ENCODE results near the gene NODAL.

Gene NODAL

DNA sequence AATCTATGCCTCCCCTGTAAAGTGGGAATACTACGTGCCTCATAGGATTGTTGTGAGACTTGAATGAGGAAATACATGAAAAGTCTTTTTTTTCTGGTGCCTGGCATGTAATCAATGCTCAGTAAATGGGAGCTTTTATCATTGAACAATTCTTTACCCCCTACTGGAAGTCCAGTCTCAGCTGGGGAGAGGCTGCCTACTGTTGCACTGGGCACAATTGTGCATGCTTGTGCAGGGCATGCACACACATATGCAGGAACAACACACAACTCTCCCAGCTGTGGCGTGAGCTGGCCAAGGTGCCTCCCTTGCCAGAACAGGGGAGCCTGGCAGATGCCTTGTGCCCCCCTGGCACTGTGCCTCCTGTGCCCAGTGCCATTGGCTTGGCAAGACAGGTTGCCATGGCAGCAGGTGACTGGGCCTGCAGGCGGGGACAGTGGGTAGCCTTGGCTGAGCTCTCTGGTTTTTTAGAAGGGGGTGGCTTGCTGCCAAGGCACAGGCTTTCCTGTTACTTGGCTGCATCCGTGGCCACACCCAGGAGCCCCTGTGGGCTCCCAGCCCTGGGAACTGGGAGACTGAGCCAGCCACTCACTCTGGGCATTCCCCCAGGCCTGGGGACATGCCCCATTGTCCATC, 21.0 kb upstream of the NODAL start:
- DNase-seq (ENCODE audit: low read depth): peak; percentile 44

GRCh38 chr10:70461397-70462348, 20.2 kb upstream of the NODAL start:
- DNase-seq (ENCODE audit: low read depth): peak; percentile 59

GRCh38 chr10:70459774-70460490, 18.5 kb upstream of the NODAL start:
- no peak for DNase-seq (ENCODE audit: low read depth)

DNA sequence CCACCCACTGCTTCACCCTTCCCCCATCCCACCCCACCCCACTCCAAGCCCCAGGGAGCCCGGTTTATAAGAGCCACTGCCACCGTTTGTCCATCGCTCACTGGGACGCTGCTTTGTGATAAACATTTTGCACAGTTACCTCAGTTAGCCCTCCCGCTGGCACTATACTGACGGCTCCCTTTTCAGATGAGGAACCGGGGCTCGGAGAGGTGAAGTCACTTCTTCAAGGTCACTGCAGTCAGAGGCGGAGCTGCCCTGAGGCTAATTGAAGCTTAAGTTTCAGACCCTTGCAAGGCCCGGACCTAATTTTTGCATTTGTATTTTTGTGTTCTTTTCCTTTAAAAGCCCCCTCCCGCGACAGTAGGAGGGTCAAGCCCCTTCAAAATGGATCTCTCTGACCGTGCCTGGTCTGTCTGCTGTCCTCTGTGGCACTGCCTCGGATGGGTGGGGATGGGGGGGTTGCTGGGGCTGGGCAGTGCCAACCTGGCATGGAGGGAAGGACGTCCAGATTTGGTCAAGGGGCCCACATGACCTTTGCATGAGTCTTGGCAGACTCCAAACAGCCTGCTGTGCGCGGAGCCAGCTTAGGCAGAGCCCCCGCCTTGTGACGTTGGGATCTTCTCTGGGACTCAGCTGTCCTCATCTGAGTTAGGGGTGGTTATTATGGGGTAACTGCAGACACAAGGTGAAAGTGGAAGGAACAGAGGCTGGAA, 17.7 kb upstream of the NODAL start:
- no peak for DNase-seq (ENCODE audit: low read depth)

- peak; percentile 84 for DNase-seq (ENCODE audit: low read depth)
These were observed 17.0 kb upstream of the NODAL start for GRCh38 chr10:70458329-70459060.

GRCh38 chr10:70457759-70458305, 16.4 kb upstream of the NODAL start:
- DNase-seq (ENCODE audit: low read depth): no peak

DNA sequence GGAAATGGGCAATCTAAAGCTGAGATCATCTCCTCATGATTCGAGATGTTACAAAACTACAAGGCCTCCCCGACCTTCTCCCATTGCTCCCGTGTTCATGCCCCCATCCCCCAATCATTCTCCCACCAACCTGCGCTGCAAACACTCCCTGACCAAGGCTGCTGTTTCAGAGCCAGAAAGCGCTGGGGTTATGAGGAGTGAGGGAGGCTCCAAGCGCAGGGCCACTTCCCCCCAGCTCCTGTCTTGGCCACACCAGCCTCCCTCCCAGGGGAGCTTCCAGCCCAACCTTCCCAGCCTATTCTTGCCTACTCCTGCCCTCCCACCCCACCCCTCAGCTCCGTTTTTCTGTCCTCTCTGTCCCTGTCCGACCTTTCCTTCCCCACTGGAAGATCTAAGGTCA, 14.7 kb upstream of the NODAL start:
- no peak for DNase-seq (ENCODE audit: low read depth)

DNA sequence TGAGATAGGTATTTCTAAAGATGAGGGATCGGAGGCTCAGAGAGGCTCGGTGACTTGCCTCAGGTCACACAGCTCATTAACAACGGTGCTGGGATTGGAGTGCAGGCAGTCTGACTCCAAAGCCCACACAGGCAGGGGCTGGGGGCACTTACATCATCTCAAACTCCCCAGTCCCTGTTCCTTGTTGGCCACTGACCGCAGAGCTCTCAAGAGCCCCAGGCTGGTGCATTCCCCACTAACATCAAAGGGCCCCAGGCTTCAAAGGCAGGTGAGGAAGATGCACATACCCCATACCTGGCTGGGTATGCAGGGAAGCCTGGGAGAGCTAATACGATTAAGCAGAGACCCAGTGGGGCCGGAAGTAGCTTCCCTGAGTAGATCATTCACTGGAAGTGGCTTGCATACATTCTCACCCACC, 13.7 kb upstream of the NODAL start:
- DNase-seq (ENCODE audit: low read depth): no peak

- DNase-seq (ENCODE audit: low read depth): no peak
These were observed 6.8 kb upstream of the NODAL start for GRCh38 chr10:70448236-70448635.

DNA sequence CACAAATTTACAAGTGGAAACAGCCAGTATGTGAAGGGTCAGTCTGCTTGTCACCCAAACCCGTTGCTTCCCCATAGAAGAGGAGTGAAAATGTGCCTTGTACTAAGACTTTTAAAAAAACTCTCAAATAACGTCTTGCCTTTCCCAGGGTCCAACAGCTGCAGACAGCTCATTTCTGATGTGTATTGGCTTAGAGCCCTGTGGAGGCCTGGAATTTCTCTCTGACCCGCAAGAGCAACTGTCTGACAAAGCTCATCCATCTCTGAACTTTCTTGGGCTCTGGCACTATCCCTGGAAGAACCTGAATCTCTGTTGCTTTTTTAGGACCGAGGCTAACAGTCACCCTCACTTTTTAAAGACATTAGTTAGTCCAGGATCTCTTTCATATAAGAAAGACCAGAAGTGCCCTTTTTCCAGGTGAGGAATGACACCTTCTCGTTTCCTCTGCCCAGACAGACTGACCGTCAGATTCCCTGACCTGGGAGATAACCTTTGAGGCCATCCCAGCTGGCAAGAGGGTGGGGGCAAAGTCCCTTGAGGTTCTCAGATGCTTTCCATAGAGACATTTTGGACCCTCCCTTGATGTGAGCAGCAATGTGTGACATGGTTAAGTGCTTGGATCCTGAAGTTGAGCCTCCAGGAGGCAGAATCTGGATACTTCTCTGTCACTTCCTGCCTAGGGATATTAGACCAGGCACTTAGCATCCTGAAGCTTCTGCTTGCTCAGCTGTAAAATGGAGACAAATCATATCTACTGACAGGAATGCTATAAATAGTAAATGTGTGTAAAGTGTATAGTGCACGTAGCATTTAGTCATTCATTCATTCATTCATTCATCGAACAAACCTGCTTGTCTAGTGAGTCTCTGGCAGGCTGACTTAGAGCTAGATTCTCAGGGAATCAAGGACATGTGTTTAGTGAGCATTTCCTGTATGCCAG, 4.5 kb upstream of the NODAL start:
- peak; percentile 52 for DNase-seq (ENCODE audit: low read depth)

DNA sequence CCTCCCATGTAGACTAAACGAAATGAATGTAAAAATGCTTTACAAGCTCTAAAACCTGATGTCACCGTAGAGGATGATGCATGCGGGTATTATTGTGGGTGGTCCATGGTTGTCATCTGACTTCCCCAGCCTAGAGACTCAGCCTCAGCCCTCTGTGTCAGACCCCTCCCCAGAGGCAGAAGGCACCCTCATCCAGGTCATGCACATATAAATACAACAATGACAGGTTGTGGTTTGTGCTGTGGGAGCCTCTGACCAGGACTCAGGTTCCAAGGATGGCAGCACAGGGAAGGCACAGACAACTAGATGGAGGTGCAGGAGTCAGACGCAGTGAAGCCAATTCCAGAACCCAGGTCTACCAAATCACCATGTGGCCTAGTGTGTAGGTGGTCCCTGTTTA, 3.3 kb upstream of the NODAL start:
- DNase-seq (ENCODE audit: low read depth): no peak

GRCh38 chr10:70442332-70442988, 979 bp upstream of the NODAL start:
- no peak for DNase-seq (ENCODE audit: low read depth)

DNA sequence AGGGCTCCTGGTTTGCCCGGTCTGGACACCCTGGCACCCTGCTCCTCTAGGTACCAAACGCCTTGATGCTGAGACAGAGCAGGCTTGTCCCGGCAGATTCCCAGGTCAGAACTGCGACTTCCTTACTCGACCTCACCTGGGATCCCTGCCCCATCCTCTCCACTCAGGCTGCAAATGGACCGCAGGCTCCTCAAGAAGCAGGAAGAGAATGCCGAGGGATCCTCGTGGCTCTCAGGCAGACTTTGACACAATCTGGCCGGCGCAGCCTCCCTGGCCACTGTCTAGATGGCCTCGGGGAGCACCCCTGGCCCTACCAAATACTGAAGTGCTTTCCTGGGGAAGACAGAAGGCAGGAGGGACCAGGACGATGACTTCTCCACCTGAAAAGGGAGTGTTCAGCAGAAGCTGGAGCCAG, 421 bp upstream of the NODAL start:
- no peak for DNase-seq (ENCODE audit: low read depth)

DNA sequence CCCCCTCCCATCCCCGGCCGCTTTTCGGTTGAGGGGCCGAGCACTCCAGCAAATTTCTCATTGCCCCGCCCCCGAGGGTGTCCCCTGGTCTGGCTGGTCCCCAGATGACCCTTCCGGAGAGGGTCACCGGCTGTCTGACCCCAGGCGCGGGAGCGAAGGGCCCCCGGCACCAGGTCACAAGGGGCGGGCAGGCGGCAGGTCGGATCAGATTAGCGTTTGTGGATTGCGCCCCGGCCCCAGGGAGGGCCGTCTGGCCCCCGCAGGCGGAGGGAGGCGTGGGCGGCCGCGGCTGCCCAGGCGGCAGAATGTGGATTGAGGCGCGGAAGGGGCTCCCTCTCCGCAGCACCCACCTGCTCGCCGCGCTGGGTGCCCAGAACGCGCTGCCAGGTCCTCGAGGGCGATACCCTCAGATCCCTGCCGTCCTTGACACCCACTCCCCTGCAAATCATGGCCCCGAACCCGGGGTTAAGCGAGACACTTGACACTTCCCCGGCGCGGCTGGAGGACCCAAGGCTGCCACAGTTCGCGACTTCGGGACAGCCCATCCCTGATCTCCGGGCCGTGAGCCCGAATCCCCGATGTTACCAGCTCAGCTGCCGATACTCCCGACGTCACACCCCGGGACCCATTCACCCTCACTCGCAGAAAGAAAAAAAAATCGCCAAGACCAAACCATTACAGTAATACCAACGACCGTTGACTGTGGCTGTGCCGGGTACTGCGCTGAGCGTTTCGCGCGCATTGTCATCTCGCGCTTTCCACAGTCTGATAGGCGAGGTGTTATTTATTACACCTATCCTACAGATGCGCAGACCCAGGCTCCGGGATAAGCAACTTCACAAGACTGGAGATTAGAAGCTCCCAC, 953 bp downstream of the NODAL start:
- DNase-seq (ENCODE audit: low read depth): no peak

- no peak for DNase-seq (ENCODE audit: low read depth)
These were observed 3.8 kb downstream of the NODAL start for GRCh38 chr10:70437721-70438120.

- no peak for DNase-seq (ENCODE audit: low read depth)
These were observed 6.0 kb downstream of the NODAL start for GRCh38 chr10:70435241-70436085.

DNA sequence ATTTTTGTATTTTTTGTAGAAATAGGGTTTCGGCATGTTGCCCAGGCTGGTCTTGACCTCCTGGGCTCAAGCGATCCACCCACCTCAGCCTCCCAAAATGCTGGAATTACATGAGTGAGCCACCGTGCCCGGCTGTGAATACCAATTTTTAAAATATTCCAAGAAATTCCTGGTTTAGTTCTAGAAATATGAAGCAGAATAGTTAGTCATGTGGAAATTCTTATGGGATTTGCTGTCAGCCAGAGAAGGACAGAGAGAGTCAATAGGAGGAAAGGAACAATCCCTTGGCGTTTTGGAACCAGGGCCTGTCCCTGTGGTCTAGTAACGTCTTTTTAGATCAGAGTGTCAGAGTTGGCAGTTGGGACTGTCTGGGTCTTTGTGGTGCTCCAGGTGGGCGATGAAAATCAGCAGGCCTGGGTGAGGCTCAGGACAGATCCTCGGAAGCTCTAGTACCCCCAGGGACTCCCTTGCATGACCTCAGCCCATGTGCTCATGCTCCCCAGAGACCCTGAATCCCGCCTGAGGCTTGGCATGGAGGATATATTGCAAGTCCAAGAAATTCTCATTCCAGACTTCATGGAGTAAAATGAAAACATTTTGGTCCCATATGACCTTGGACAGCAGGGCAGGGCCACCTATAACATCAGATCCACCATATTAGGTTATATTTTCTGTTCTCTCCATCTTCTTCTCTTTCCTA, 7.8 kb downstream of the NODAL start:
- DNase-seq (ENCODE audit: low read depth): peak; percentile 51
